ENCODE measurements around the gene DOCK11.

DNA sequence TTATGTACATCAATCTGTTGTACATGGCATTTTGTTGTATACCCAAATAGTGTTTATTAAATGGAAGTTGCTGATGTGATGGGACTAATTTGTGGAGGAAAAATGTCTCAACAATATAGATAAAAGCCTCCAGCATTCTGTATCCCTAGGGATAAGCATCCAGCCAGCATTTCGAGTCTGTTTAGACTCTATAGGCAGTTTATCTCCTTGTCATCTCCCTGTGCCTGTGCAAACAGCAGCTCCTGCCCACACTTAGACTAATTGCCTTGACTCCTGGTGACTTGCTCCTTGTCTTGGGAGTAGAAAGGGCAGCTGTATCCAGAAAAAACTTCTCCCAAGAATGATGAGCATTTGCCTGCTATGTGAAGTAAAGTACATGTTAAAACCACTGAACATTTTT, 83.8 kb downstream of the DOCK11 start:
- TF ChIP-seq, protein P1, sequence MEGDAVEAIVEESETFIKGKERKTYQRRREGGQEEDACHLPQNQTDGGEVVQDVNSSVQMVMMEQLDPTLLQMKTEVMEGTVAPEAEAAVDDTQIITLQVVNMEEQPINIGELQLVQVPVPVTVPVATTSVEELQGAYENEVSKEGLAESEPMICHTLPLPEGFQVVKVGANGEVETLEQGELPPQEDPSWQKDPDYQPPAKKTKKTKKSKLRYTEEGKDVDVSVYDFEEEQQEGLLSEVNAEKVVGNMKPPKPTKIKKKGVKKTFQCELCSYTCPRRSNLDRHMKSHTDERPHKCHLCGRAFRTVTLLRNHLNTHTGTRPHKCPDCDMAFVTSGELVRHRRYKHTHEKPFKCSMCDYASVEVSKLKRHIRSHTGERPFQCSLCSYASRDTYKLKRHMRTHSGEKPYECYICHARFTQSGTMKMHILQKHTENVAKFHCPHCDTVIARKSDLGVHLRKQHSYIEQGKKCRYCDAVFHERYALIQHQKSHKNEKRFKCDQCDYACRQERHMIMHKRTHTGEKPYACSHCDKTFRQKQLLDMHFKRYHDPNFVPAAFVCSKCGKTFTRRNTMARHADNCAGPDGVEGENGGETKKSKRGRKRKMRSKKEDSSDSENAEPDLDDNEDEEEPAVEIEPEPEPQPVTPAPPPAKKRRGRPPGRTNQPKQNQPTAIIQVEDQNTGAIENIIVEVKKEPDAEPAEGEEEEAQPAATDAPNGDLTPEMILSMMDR (IDR thresholded peaks at IDR 0.05) = no peak
- no peak for TF ChIP-seq POLR2A (IDR thresholded peaks at IDR 0.05)
